Camera-type eye (tissue), 1 donor: ENCODE data around the gene COQ2. TPM values are rescaled to one million over a fixed set of nuclear protein-coding genes. Genes with fewer than 3 reads are reported as not detected.

Experiments used
- total RNA-seq: library from RNA; depleted of rRNA; stranded (reverse); fragments of >200 nt; gene quantifications from one replicate; pipeline ENCODE4 v1.2.3, GENCODE V29; 2014

The COQ2 gene, protein sequence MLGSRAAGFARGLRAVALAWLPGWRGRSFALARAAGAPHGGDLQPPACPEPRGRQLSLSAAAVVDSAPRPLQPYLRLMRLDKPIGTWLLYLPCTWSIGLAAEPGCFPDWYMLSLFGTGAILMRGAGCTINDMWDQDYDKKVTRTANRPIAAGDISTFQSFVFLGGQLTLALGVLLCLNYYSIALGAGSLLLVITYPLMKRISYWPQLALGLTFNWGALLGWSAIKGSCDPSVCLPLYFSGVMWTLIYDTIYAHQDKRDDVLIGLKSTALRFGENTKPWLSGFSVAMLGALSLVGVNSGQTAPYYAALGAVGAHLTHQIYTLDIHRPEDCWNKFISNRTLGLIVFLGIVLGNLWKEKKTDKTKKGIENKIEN
- 15.3 TPM for total RNA-seq

DNA sequence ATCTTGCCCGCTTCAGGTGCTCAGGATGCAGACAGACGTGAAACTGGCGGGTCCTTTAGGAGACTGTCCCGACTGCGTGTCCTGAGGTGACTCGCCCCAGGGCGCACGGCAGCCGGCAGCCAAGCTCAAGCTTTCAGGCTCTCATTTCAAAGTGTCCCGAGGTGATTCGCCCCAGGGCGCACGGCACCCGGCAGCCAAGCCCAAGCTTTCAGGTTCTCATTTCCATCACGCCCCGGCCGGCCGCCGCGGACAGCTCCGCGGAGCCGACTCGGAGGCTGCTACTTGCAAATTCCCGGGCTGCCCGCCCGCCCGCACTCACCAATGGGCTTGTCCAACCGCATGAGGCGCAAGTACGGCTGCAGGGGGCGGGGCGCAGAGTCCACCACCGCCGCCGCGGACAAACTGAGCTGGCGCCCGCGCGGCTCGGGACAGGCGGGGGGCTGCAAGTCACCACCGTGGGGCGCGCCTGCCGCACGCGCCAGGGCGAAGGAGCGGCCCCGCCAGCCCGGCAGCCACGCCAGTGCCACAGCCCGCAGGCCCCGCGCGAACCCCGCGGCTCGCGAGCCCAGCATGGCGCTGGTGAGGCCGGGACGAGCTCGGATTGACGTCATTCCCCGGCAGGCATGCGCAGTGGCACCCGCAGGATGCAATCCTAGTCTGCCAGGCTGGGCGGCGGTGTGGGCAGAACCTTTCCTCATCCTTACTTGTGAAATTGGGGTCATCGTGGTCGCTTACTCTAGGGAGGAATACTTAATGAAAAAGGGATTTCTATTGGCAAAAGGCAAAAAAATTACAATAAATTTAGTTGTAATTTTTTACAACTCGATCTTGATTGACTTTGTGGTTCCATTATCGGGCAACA, at the start of gene COQ2:
Gene COQ2, minus strand, starts transcription at position 606 of the 862 bp plus-strand sequence. Its CDS starts 34 bp downstream, at position 572.

Other genes with a start within 250 kb of the COQ2 start
- 88.5 TPM for gene COPS4, start 249.6 kb downstream of the COQ2 start, total RNA-seq
- gene PLAC8, start 170.1 kb downstream of the COQ2 start, total RNA-seq = 3.0 TPM
- gene HPSE, start 50.0 kb upstream of the COQ2 start, total RNA-seq = 0.93 TPM
- gene HELQ, start 171.0 kb upstream of the COQ2 start, total RNA-seq = 27.8 TPM
- gene MRPS18C, start 171.3 kb upstream of the COQ2 start, total RNA-seq = 24.3 TPM
- gene ABRAXAS1, start 200.3 kb upstream of the COQ2 start, total RNA-seq = 19.8 TPM